ENCODE results near the gene NFASC.

The NFASC gene

GRCh38 chr1:204859861-204860267, 10.8 kb upstream of the NFASC start:
- DNase-seq (ENCODE audit: low spot score): no peak

- DNase-seq (ENCODE audit: low spot score): no peak
Measured at GRCh38 chr1:204863024-204863423, 7.6 kb upstream of the NFASC start.

GRCh38 chr1:204863730-204864129, 6.9 kb upstream of the NFASC start:
- no peak for DNase-seq (ENCODE audit: low spot score)

GRCh38 chr1:204866051-204866596, 4.5 kb upstream of the NFASC start:
- DNase-seq (ENCODE audit: low spot score): no peak

GRCh38 chr1:204867203-204867602, 3.5 kb upstream of the NFASC start:
- DNase-seq (ENCODE audit: low spot score): no peak

GRCh38 chr1:204867666-204868339, 2.9 kb upstream of the NFASC start:
- no peak for DNase-seq (ENCODE audit: low spot score)

GRCh38 chr1:204868340-204868700, 2.3 kb upstream of the NFASC start:
- no peak for DNase-seq (ENCODE audit: low spot score)

GRCh38 chr1:204869097-204869496, 1.6 kb upstream of the NFASC start:
- no peak for DNase-seq (ENCODE audit: low spot score)

- DNase-seq (ENCODE audit: low spot score): no peak
Measured at GRCh38 chr1:204871405-204872037, 859 bp downstream of the NFASC start.

- no peak for DNase-seq (ENCODE audit: low spot score)
Measured at GRCh38 chr1:204872262-204872881, 1.7 kb downstream of the NFASC start.

GRCh38 chr1:204873176-204873575, 2.5 kb downstream of the NFASC start:
- no peak for DNase-seq (ENCODE audit: low spot score)

GRCh38 chr1:204873714-204874113, 3.1 kb downstream of the NFASC start:
- no peak for DNase-seq (ENCODE audit: low spot score)

- no peak for DNase-seq (ENCODE audit: low spot score)
Measured at GRCh38 chr1:204874274-204874673, 3.6 kb downstream of the NFASC start.

- no peak for DNase-seq (ENCODE audit: low spot score)
Measured at GRCh38 chr1:204875255-204875654, 4.6 kb downstream of the NFASC start.

- no peak for DNase-seq (ENCODE audit: low spot score)
Measured at GRCh38 chr1:204878621-204879234, 8.1 kb downstream of the NFASC start.

GRCh38 chr1:204879351-204879750, 8.7 kb downstream of the NFASC start:
- no peak for DNase-seq (ENCODE audit: low spot score)

- DNase-seq (ENCODE audit: low spot score): no peak
Measured at GRCh38 chr1:204880906-204881305, 10.2 kb downstream of the NFASC start.

- no peak for DNase-seq (ENCODE audit: low spot score)
Measured at GRCh38 chr1:204882479-204882878, 11.8 kb downstream of the NFASC start.

- DNase-seq (ENCODE audit: low spot score): no peak
Measured at GRCh38 chr1:204883405-204883804, 12.7 kb downstream of the NFASC start.

- DNase-seq (ENCODE audit: low spot score): no peak
Measured at GRCh38 chr1:204885288-204885711, 14.6 kb downstream of the NFASC start.

GRCh38 chr1:204885790-204886189, 15.1 kb downstream of the NFASC start:
- no peak for DNase-seq (ENCODE audit: low spot score)

GRCh38 chr1:204887846-204888245, 17.2 kb downstream of the NFASC start:
- DNase-seq (ENCODE audit: low spot score): no peak

- DNase-seq (ENCODE audit: low spot score): no peak
Measured at GRCh38 chr1:204888294-204888693, 17.6 kb downstream of the NFASC start.

Measured in kidney capillary endothelial cell (primary cell).